ENCODE results near the gene SCN2A. TPM values are rescaled to one million over a fixed set of nuclear protein-coding genes. Genes with fewer than 3 reads are reported as not detected.

Gene SCN2A
- total and polyA plus RNA-seq, 9 of the 15 experiments (the other 6 are each of a cell fraction or from before 2014, with no cell fraction given) = 0.08 to 0.69 (median 0.31) TPM; not detected in 1

GRCh38 chr2:165376571-165376975, 137.4 kb downstream of the SCN2A start (continued):
- TF ChIP-seq, protein P1, sequence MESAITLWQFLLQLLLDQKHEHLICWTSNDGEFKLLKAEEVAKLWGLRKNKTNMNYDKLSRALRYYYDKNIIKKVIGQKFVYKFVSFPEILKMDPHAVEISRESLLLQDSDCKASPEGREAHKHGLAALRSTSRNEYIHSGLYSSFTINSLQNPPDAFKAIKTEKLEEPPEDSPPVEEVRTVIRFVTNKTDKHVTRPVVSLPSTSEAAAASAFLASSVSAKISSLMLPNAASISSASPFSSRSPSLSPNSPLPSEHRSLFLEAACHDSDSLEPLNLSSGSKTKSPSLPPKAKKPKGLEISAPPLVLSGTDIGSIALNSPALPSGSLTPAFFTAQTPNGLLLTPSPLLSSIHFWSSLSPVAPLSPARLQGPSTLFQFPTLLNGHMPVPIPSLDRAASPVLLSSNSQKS (CRISPR knock-in tag; IDR thresholded peaks at IDR 0.05) = no peak

- FAIRE-seq (no peak), DNase-seq (ENCODE audit: extremely low read depth in 1 of 4, low spot score in 3 of 4) (no peak), ATAC-seq (no peak)
- TF ChIP-seq TBP (optimal IDR thresholded peaks at IDR 0.05; ENCODE audit: low read depth, low read length) (no peak), FOXJ3 (CRISPR knock-in tag; IDR thresholded peaks at IDR 0.05) (no peak), ARID1B (IDR thresholded peaks at IDR 0.05) (no peak), CTCFL (IDR thresholded peaks at IDR 0.05; ENCODE audit: borderline replicate concordance, insufficient read depth, low read depth, low read length, poor library complexity, severe bottlenecking) (no peak), MEF2D (tag; conservative IDR thresholded peaks at IDR 0.05; ENCODE audit: low read depth) (no peak), ZNF143 (CRISPR knock-in tag; IDR thresholded peaks at IDR 0.05) (no peak), LEF1 (IDR thresholded peaks at IDR 0.05) (no peak), TBL1XR1 (IDR thresholded peaks at IDR 0.05; ENCODE audit: low read length in 2 of 2) (no peak), RBFOX2 (IDR thresholded peaks at IDR 0.05; ENCODE audit: low read depth, low read length) (no peak), PRMT5 (CRISPR knock-in tag; IDR thresholded peaks at IDR 0.05) (no peak)
- TF ChIP-seq, protein P2, sequence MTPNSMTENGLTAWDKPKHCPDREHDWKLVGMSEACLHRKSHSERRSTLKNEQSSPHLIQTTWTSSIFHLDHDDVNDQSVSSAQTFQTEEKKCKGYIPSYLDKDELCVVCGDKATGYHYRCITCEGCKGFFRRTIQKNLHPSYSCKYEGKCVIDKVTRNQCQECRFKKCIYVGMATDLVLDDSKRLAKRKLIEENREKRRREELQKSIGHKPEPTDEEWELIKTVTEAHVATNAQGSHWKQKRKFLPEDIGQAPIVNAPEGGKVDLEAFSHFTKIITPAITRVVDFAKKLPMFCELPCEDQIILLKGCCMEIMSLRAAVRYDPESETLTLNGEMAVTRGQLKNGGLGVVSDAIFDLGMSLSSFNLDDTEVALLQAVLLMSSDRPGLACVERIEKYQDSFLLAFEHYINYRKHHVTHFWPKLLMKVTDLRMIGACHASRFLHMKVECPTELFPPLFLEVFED (CRISPR knock-in tag; conservative IDR thresholded peaks at IDR 0.05) = no peak
- TF ChIP-seq, protein P3, sequence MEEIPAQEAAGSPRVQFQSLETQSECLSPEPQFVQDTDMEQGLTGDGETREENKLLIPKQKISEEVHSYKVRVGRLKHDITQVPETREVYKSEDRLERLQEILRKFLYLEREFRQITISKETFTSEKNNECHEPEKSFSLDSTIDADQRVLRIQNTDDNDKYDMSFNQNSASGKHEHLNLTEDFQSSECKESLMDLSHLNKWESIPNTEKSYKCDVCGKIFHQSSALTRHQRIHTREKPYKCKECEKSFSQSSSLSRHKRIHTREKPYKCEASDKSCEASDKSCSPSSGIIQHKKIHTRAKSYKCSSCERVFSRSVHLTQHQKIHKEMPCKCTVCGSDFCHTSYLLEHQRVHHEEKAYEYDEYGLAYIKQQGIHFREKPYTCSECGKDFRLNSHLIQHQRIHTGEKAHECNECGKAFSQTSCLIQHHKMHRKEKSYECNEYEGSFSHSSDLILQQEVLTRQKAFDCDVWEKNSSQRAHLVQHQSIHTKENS (CRISPR knock-in tag; IDR thresholded peaks at IDR 0.05) = no peak
- Histone ChIP-seq H3K36me3 (ENCODE audit: control insufficient read depth, insufficient read depth, low read length) (no peaks in the 10 kb centered on the region), H3K4me2 (ENCODE audit: insufficient read depth, low read length) (no peak overlapping the region), H4K20me1 (replicated peaks; ENCODE audit: control insufficient read depth, insufficient read depth, low read length) (no peaks in the 10 kb centered on the region), H3K27me3 (ENCODE audit: control insufficient read depth in 2 of 2, insufficient read depth in 2 of 2, low read length in 2 of 2) (no peaks in the 10 kb centered on the region), H3K9me3 (replicated peaks; ENCODE audit: control insufficient read depth, insufficient read depth, low read depth, low read length) (0 out of 2 replicates have a peak, but pooled peaks cover 1% of the 10 kb centered on the region), H3K9ac (ENCODE audit: insufficient read depth in 1 of 2, low read depth in 2 of 2, low read length in 2 of 2) (no peak overlapping the region), H3K79me2 (ENCODE audit: control insufficient read depth, insufficient read depth, low read length) (no peaks in the 10 kb centered on the region), H3K9me1 (ENCODE audit: control insufficient read depth, insufficient read depth, low read length) (no peaks in the 10 kb centered on the region), H3K4me3 (no peak overlapping the region), H3K4me1 (replicated peaks in 1 of 2; ENCODE audit: control insufficient read depth in 2 of 2, insufficient read depth in 2 of 2, low read length in 2 of 2) (no peaks in the 10 kb centered on the region), H3K27ac (ENCODE audit: extremely low read depth, low read depth, low read length) (no peak overlapping the region), H2AFZ (ENCODE audit: low read depth, low read length) (no peak overlapping the region)
- ChIA-PET CTCF (ENCODE audit: low intra/inter-chr PET ratio) (no interaction called here), POLR2A (no interaction called here)
- 0% methylated on average over 2 of the region's 2 CpGs for WGBS (ENCODE audit: insufficient coverage, low coverage, missing lambda C conversion rate)
- no TSS peak for BruUV-seq (replicated peaks)
- intact Hi-C loops (cut with micrococcal nuclease) = no loop called here
- in situ Hi-C loops (cut with MboI) = no loop called here
These were observed 143.1 kb downstream of the SCN2A start for GRCh38 chr2:165382362-165382761.
